Fibroblast of pulmonary artery (primary cell): ENCODE measurements around the gene THADA.

Experiments
- DNase-seq: peaks from one replicate; pipeline ENCODE4 v3.0.0-alpha.2; 2010; ENCODE audit warnings: low read depth
- H3K4me3 ChIP-seq: replicated peaks from 2 replicates; pipeline ENCODE4 v1.5.1; 2011; ENCODE audit warnings: low read depth, mild to moderate bottlenecking, control low read depth, low read length, moderate library complexity
- TF ChIP-seq, protein P1 (sequence below): IDR thresholded peaks from 2 replicates; pipeline ENCODE4 v1.5.1; 2011; ENCODE audit warnings: mild to moderate bottlenecking, control low read depth, low read length, inconsistent platforms; ENCODE audit errors: missing control alignments

THADA gene

DNA sequence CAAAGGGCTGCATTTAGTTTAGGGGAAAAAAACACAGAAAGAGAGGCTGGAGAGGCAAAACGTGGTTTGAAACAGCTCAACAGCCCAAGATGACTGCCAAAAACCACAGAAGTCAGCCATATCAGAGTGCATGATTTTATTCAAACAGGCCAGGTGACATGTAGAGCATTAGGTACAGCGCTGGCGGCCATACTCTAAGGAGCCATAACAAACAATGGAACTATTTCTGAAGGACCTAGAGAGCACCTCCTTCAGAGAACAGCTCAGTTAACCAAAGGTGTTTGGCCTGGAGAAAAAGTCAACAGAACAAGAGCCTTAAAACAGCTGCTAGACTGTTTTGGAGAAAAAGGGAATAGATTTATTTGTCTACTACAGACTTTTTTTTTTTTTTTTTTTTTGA lies 2.6 kb downstream of the THADA start:
- H3K4me3 ChIP-seq, result no peak overlapping the region
- TF ChIP-seq, protein P1, sequence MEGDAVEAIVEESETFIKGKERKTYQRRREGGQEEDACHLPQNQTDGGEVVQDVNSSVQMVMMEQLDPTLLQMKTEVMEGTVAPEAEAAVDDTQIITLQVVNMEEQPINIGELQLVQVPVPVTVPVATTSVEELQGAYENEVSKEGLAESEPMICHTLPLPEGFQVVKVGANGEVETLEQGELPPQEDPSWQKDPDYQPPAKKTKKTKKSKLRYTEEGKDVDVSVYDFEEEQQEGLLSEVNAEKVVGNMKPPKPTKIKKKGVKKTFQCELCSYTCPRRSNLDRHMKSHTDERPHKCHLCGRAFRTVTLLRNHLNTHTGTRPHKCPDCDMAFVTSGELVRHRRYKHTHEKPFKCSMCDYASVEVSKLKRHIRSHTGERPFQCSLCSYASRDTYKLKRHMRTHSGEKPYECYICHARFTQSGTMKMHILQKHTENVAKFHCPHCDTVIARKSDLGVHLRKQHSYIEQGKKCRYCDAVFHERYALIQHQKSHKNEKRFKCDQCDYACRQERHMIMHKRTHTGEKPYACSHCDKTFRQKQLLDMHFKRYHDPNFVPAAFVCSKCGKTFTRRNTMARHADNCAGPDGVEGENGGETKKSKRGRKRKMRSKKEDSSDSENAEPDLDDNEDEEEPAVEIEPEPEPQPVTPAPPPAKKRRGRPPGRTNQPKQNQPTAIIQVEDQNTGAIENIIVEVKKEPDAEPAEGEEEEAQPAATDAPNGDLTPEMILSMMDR, result no peak
- no peak for DNase-seq

DNA sequence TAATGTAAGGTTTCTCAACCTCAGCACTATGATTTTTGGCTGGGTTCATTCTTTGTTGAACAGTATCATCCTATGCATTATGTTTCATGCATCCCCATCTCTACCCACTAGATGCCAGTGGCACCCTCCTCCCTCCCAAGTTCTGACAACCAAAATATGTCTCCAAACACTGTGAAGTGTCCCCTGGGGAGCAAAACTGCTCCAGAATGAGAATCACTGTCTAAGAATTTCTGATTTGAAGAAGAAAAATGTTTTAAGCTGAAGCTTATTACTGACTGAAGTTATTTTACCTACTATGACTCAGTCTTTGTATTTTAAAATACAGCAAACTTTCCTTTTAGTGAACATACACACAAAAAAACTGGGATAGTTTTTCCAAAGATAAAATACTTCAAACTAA lies 3.4 kb downstream of the THADA start:
- no peak overlapping the region for H3K4me3 ChIP-seq
- TF ChIP-seq, protein P1, result no peak
- peak; percentile 21 for DNase-seq

DNA sequence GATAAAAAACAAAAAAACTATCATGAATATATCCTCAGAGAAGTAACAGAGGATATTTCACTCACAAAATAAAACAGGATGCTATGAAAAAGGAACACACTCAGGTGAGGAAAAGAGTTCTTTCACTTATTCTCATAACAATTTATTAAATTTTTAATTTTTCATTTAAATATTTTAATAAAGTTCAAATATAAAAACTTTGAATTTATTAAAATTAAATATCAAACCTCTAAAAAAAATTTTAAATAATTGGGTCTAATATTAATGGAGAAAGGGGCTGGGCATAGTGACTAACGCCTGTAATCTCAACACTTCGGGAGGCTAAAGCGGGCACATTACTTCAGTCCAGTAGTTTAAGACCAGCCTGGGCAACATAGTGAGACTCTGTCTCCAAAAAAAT lies 10.1 kb downstream of the THADA start:
- TF ChIP-seq, protein P1, result no peak
- DNase-seq, result no peak

DNA sequence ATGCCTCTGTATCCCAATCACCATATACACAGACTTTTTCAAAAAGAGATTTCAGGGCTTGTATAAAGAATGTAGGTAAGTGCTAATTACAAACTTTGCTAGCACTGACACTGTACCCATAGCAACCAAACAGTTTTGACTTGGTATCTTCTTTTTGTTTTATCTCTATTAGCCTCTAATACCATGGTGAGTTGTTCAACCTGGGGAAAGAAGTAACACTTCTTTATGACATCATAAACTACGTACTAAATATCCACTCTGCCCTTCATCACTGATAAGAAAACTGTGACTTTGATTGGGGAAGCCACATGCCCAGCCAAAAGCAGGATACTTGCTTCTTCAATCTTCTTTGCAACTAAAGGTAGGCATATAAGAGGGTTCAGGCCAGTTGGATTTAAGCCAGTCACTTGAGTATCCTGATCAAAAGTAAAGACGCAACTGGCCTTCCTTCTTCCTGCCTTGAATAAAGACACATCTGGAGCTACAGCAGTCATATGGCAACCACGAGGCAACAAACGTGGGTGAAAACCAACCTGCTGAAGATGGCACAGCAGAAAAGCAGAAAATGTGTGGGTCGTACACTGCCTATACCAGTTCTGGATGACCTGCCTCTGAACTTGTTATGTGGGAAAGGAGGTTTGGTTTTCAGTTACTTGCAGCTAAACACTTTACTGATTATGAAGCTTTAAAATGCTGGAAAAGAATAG lies 16.4 kb downstream of the THADA start:
- no peak overlapping the region for H3K4me3 ChIP-seq
- TF ChIP-seq, protein P1, result no peak
- DNase-seq, result no peak

More for the DNA sequence above, 10.1 kb downstream of the THADA start:
- H3K4me3 ChIP-seq, result no peak overlapping the region

DNA sequence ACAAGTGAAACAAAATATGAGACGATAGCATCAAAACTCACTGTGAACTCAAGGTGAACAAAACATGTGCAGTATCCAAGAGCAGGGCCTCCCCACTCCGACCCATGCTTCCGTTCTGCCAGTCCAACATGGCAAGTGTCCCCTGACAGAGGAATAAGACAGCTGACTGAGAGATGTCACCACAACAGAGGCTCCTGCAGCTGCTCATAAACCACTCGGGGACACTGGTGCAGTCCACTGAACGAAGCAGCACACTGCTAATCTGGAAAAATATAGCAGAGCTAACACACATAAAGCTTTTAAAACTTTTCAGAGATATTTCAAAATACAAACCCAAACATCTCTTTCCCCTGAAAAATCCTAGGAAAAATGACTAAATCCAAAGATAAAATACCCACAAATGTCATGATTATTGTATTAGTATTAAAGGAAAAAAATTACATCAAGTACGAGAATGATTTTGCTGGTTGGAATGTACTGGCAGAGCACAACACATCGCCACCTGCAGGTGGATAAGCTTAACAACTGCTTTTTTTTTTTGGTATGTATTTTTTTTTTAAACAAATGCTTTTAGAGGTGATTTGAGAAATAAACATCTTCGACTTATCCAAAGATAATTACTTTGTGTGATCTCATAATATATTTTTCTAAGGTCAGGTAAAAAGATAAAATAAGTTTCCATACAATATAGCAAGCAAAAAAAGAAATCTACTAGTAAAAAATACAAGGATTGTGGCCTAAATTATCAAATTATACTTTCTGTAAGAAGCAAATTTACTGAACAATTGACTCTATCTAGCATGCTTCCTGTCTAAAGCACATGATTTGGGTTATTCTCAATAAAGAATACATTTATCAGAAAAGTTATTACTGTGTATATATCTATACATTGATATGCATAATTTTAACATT lies 18.6 kb downstream of the THADA start:
- TF ChIP-seq, protein P1, result peak; percentile 83
- peak; percentile 85 for DNase-seq

DNA sequence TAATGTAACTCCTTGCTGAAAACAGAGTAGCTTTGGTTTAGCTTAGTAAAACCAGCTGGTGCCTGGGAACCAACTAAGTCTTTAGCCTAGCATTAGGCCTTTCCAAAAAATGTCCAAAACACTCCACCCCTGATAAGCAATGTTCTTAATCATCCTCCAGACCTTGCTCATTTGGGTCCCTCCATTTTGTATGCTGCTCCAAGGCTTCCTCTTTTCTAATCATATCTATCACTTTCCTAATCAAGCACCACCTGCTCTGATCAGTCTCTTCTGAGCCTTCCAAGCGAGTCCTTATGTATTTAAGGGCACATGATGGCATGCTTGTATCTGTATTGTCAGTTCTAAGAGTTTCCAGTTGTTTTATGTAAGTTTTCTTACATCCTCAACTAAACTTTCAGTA lies 23.6 kb downstream of the THADA start:
- no peak overlapping the region for H3K4me3 ChIP-seq
- TF ChIP-seq, protein P1, result no peak
- no peak for DNase-seq

More for the DNA sequence above, 18.6 kb downstream of the THADA start:
- no peak overlapping the region for H3K4me3 ChIP-seq
